ENCODE measurements around the gene BCCIP.

- no peak for TF ChIP-seq CTCF (IDR thresholded peaks at IDR 0.05)
- TF ChIP-seq EZH2 (IDR thresholded peaks at IDR 0.05; ENCODE audit: borderline replicate concordance, insufficient read depth, low read depth, low read length, poor library complexity, severe bottlenecking): no peak
Observed at GRCh38 chr10:125779403-125780327, 43.7 kb upstream of the BCCIP start.

Measured in B cell (primary cell).